ENCODE measurements around the gene LEMD3.
A peak's percentile ranks its signal among the peaks of the same experiment; 100 is the strongest.

Gene LEMD3

GRCh38 chr12:65170209-65170881 is 962 bp downstream of the LEMD3 start:
- peak; percentile 65 for DNase-seq (ENCODE audit: low spot score)

GRCh38 chr12:65171073-65171472 is 1.7 kb downstream of the LEMD3 start:
- DNase-seq (ENCODE audit: low spot score) = no peak

- DNase-seq (ENCODE audit: low spot score) = peak; percentile 40
Observed at GRCh38 chr12:65171870-65172269, 2.5 kb downstream of the LEMD3 start.

GRCh38 chr12:65175385-65175784 is 6.0 kb downstream of the LEMD3 start:
- DNase-seq (ENCODE audit: low spot score) = no peak

- no peak for DNase-seq (ENCODE audit: low spot score)
Observed at GRCh38 chr12:65182012-65182739, 12.8 kb downstream of the LEMD3 start.

GRCh38 chr12:65184176-65184857 is 14.9 kb downstream of the LEMD3 start:
- no peak for DNase-seq (ENCODE audit: low spot score)

GRCh38 chr12:65184858-65185229 is 15.5 kb downstream of the LEMD3 start:
- no peak for DNase-seq (ENCODE audit: low spot score)

GRCh38 chr12:65187665-65188064 is 18.3 kb downstream of the LEMD3 start:
- no peak for DNase-seq (ENCODE audit: low spot score)

- DNase-seq (ENCODE audit: low spot score) = no peak
Observed at GRCh38 chr12:65188179-65188701, 18.9 kb downstream of the LEMD3 start.

GRCh38 chr12:65189028-65189718 is 19.8 kb downstream of the LEMD3 start:
- DNase-seq (ENCODE audit: low spot score) = no peak

- no peak for DNase-seq (ENCODE audit: low spot score)
Observed at GRCh38 chr12:65192963-65193516, 23.7 kb downstream of the LEMD3 start.

- DNase-seq (ENCODE audit: low spot score) = no peak
Observed at GRCh38 chr12:65194949-65195348, 25.6 kb downstream of the LEMD3 start.

- no peak for DNase-seq (ENCODE audit: low spot score)
Observed at GRCh38 chr12:65195387-65196055, 26.1 kb downstream of the LEMD3 start.

GRCh38 chr12:65196762-65197567 is 27.6 kb downstream of the LEMD3 start:
- no peak for DNase-seq (ENCODE audit: low spot score)

- no peak for DNase-seq (ENCODE audit: low spot score)
Observed at GRCh38 chr12:65199604-65200003, 30.2 kb downstream of the LEMD3 start.

GRCh38 chr12:65200007-65200665 is 30.8 kb downstream of the LEMD3 start:
- no peak for DNase-seq (ENCODE audit: low spot score)

GRCh38 chr12:65203376-65203775 is 34.0 kb downstream of the LEMD3 start:
- no peak for DNase-seq (ENCODE audit: low spot score)

- DNase-seq (ENCODE audit: low spot score) = no peak
Observed at GRCh38 chr12:65204886-65205525, 35.6 kb downstream of the LEMD3 start.

- no peak for DNase-seq (ENCODE audit: low spot score)
Observed at GRCh38 chr12:65205886-65206285, 36.5 kb downstream of the LEMD3 start.

- DNase-seq (ENCODE audit: low spot score) = no peak
Observed at GRCh38 chr12:65208125-65208524, 38.7 kb downstream of the LEMD3 start.

All from CD4-positive, alpha-beta T cell treated with Interleukin-2 at 100 ng/mL for 4 hours (primary cell).